NB4 (cell line): ENCODE results near the gene DENND1B.

Experiments
- TF ChIP-seq, protein P1 (sequence below): IDR thresholded peaks from one replicate; pipeline ENCODE4 v1.5.1; 2012; ENCODE audit warnings: low read depth, low read length
- TF ChIP-seq, protein P2 (sequence below): IDR thresholded peaks from 2 replicates; pipeline ENCODE4 v1.6.1; 2011; ENCODE audit warnings: low read depth, low read length

DNA sequence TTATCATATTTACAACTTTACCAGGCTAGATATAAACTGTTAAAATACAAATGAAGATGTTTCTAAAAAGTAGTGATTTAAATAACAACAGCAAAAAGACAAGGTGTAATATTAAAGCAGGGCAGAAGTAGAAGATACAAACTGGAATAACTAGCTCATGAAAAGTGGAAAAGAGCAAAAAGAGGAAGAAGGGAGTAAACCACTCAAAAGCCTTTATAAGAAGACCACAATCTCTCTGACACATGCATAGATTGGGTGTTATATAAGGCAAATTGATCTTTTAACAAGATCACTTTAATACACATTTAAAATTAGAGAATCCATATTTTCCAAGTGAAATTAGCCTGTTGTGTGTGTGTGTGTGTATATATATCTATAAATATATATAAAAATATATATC, 5.0 kb downstream of the DENND1B start:
- TF ChIP-seq, protein P1, sequence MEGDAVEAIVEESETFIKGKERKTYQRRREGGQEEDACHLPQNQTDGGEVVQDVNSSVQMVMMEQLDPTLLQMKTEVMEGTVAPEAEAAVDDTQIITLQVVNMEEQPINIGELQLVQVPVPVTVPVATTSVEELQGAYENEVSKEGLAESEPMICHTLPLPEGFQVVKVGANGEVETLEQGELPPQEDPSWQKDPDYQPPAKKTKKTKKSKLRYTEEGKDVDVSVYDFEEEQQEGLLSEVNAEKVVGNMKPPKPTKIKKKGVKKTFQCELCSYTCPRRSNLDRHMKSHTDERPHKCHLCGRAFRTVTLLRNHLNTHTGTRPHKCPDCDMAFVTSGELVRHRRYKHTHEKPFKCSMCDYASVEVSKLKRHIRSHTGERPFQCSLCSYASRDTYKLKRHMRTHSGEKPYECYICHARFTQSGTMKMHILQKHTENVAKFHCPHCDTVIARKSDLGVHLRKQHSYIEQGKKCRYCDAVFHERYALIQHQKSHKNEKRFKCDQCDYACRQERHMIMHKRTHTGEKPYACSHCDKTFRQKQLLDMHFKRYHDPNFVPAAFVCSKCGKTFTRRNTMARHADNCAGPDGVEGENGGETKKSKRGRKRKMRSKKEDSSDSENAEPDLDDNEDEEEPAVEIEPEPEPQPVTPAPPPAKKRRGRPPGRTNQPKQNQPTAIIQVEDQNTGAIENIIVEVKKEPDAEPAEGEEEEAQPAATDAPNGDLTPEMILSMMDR, result no peak
- TF ChIP-seq, protein P2, sequence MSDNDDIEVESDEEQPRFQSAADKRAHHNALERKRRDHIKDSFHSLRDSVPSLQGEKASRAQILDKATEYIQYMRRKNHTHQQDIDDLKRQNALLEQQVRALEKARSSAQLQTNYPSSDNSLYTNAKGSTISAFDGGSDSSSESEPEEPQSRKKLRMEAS, result no peak
